Sigmoid colon (tissue), 4 donors: ENCODE data around the gene SCAANT1.

Experiments
- EP300 ChIP-seq, 4 donors: sonication (generic); formaldehyde crosslinking; IDR thresholded peaks; one replicate each; pipeline ENCODE4 v1.6.1; 2017; ENCODE audit warnings: antibody characterized with exemption in 4 of 4
- POLR2A ChIP-seq, 2 donors: fragments of 450-650 bp; IDR thresholded peaks; one replicate each; pipeline ENCODE4 v1.6.1; 2016; ENCODE audit warnings: antibody characterized with exemption in 2 of 2, mild to moderate bottlenecking in 2 of 2, moderate library complexity in 2 of 2
- POLR2AphosphoS5 ChIP-seq, 4 donors: sonication (generic); formaldehyde crosslinking; IDR thresholded peaks; one replicate each; pipeline ENCODE4 v1.6.1; 2017; ENCODE audit warnings: antibody characterized with exemption in 4 of 4
- TF ChIP-seq, protein P1 (sequence below), 4 experiments: fragments of 450-650 bp in 3 of 4; fragments of 200-600 bp in 1 of 4; IDR thresholded peaks; one replicate each; pipeline ENCODE4 v1.5.1; 2016 to 2019; ENCODE audit warnings: antibody characterized with exemption in 4 of 4, mild to moderate bottlenecking in 3 of 4, moderate library complexity in 2 of 4

DNA sequence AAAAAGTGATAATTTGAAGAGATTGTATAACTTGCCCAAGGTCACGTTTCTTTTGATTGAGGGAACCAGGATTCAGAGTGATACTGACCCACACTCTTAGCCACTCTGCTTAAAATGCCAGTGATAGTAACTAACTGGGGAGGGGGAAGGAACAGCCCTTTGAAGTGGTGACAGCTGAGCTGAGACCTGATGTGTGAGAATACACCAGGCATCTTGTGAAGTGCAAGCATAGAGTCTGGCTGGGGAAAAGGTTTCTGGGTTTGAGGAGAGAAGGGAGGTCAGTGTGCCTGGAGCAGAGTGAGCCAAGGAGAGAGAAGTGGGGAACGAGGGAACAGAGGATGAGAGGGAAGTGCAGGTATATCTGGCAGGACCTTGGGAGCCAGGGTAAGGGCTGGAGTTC, 35.4 kb upstream of the SCAANT1 start:
- TF ChIP-seq POLR2AphosphoS5 (IDR thresholded peaks at IDR 0.05) (no peak), EP300 (IDR thresholded peaks at IDR 0.05) (no peak), POLR2A (IDR thresholded peaks at IDR 0.05) (no peak)
- TF ChIP-seq, protein P1, sequence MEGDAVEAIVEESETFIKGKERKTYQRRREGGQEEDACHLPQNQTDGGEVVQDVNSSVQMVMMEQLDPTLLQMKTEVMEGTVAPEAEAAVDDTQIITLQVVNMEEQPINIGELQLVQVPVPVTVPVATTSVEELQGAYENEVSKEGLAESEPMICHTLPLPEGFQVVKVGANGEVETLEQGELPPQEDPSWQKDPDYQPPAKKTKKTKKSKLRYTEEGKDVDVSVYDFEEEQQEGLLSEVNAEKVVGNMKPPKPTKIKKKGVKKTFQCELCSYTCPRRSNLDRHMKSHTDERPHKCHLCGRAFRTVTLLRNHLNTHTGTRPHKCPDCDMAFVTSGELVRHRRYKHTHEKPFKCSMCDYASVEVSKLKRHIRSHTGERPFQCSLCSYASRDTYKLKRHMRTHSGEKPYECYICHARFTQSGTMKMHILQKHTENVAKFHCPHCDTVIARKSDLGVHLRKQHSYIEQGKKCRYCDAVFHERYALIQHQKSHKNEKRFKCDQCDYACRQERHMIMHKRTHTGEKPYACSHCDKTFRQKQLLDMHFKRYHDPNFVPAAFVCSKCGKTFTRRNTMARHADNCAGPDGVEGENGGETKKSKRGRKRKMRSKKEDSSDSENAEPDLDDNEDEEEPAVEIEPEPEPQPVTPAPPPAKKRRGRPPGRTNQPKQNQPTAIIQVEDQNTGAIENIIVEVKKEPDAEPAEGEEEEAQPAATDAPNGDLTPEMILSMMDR (IDR thresholded peaks at IDR 0.05), result no peak
